Kidney epithelial cell (primary cell): ENCODE data around the gene ITPR3. TPM values are rescaled to one million over a fixed set of nuclear protein-coding genes. Genes with fewer than 3 reads are reported as not detected.

Experiments used
- DNase-seq: peaks from one replicate; pipeline ENCODE4 v3.0.0-alpha.2; 2010; ENCODE audit warnings: low read depth
- H3K27me3 ChIP-seq: 2 replicates; pipeline ENCODE4 v1.6.0; 2011; ENCODE audit warnings: low read length; ENCODE audit not compliant: control insufficient read depth, insufficient read depth
- H3K36me3 ChIP-seq: 2 replicates; pipeline ENCODE4 v1.5.1; 2011; ENCODE audit warnings: low read length; ENCODE audit not compliant: control insufficient read depth, insufficient read depth
- H3K4me3 ChIP-seq: 2 replicates; pipeline ENCODE4 v1.5.1; 2011; ENCODE audit warnings: low read depth, mild to moderate bottlenecking, control low read depth, low read length
- total RNA-seq: library from RNA; depleted of rRNA; stranded (reverse); fragments of >200 nt; gene quantifications from 2 replicates; pipeline ENCODE4 v1.2.3, GENCODE V29; 2015
- TF ChIP-seq, protein P1 (sequence below): IDR thresholded peaks from 2 replicates; pipeline ENCODE4 v1.5.1; 2011; ENCODE audit warnings: mild to moderate bottlenecking, moderate library complexity, low read length, control low read depth, inconsistent platforms; ENCODE audit not compliant: insufficient read depth, poor library complexity, severe bottlenecking

Gene ITPR3
- total RNA-seq, 1 donor from 2014 or later, result 147 TPM

DNA sequence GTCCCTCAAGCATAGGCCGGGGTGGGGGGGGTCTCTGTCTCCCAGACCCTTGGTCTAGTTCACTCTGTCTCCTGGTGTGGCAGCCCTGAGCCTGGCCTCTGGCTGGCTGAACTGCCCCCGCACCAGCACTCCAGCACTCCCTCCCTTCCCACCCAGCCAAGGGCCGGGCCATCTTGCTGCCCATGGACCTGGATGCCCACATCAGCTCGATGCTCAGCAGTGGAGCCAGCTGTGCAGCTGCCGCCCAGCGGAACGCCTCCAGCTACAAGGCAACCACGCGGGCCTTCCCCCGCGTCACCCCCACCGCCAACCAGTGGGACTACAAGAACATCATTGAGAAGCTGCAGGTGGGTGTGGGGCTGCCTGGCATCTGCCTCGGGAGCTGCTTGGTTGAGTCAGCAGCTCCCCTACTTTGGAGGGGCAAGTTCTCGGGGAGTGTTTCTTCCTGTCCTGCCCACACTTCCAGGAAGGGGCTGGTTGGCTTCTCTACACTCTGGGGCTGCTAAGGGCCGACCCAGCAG is 62.0 kb downstream of the ITPR3 start:
- H3K36me3 ChIP-seq, result peaks cover 5% of the 10 kb centered on the region
- TF ChIP-seq, protein P1, sequence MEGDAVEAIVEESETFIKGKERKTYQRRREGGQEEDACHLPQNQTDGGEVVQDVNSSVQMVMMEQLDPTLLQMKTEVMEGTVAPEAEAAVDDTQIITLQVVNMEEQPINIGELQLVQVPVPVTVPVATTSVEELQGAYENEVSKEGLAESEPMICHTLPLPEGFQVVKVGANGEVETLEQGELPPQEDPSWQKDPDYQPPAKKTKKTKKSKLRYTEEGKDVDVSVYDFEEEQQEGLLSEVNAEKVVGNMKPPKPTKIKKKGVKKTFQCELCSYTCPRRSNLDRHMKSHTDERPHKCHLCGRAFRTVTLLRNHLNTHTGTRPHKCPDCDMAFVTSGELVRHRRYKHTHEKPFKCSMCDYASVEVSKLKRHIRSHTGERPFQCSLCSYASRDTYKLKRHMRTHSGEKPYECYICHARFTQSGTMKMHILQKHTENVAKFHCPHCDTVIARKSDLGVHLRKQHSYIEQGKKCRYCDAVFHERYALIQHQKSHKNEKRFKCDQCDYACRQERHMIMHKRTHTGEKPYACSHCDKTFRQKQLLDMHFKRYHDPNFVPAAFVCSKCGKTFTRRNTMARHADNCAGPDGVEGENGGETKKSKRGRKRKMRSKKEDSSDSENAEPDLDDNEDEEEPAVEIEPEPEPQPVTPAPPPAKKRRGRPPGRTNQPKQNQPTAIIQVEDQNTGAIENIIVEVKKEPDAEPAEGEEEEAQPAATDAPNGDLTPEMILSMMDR, result no peak
- no peak for DNase-seq

DNA sequence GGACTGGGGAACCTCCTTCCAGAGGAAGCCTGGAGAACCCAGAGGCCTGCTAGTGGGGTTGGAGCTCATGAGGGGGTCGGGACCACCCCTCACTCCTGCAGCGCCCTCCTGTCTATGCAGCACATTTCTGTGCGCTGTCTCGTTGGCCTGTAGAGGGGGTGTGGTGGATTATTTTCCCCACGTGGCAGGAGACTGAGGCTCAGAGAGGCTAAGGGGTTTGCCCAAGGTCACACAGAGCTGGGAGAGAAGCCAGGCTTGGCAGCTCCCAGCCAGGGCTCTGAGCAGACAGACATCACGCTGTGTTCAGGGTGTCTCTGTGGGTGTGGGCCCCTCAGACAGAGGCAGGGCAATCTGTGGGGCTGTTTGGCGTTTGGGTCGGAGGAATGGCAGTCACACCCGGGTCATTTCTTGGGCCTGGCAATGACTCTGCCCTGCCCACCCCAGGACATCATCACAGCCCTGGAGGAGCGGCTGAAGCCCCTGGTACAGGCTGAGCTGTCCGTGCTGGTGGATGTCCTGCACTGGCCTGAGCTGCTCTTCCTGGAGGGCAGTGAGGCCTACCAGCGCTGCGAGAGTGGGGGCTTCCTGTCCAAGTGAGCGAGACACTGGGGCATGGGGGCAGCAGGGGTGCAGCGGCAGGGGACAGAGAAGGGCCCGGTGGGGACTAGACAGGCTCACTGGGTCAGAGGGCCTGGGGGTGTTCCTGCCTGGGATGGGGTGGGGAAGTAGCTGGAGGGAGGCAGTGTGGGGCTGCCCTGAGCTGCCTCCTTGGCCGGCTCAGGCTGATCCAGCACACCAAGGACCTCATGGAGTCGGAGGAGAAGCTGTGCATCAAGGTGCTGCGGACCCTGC is 62.7 kb downstream of the ITPR3 start:
- TF ChIP-seq, protein P1, result no peak
- no peak for DNase-seq
- no peak overlapping the region for H3K4me3 ChIP-seq
- H3K36me3 ChIP-seq, result peaks cover 5% of the 10 kb centered on the region
- no peaks in the 10 kb centered on the region for H3K27me3 ChIP-seq

More for the DNA sequence above, 62.0 kb downstream of the ITPR3 start:
- Histone ChIP-seq H3K27me3 (no peaks in the 10 kb centered on the region), H3K4me3 (no peak overlapping the region)

DNA sequence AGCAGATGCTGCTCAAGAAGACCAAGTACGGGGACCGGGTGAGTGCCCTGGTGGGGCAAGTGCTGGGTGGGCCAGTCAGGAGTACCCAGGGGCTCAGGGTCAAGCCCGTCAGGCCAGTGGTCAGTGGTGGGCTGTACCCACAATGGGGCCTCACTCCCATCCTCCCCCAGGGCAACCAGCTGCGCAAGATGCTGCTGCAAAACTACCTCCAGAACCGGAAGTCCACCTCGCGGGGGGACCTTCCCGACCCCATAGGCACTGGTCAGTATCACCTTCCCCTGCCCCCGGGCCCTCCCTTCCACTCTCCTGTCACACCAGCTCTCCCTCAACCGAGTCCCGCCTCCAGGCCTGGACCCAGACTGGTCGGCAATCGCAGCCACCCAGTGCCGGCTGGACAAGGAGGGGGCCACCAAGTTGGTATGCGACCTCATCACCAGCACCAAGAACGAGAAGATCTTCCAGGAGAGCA is 63.3 kb downstream of the ITPR3 start:
- Histone ChIP-seq H3K27me3 (no peaks in the 10 kb centered on the region), H3K4me3 (no peak overlapping the region), H3K36me3 (peaks cover 6% of the 10 kb centered on the region)
- DNase-seq, result no peak
- TF ChIP-seq, protein P1, result no peak

GRCh38 chr6:33684983-33685382 is 63.9 kb downstream of the ITPR3 start:
- H3K27me3 ChIP-seq, result no peaks in the 10 kb centered on the region
- TF ChIP-seq, protein P1, result no peak
- no peak overlapping the region for H3K4me3 ChIP-seq
- peaks cover 6% of the 10 kb centered on the region for H3K36me3 ChIP-seq
- DNase-seq, result no peak

DNA sequence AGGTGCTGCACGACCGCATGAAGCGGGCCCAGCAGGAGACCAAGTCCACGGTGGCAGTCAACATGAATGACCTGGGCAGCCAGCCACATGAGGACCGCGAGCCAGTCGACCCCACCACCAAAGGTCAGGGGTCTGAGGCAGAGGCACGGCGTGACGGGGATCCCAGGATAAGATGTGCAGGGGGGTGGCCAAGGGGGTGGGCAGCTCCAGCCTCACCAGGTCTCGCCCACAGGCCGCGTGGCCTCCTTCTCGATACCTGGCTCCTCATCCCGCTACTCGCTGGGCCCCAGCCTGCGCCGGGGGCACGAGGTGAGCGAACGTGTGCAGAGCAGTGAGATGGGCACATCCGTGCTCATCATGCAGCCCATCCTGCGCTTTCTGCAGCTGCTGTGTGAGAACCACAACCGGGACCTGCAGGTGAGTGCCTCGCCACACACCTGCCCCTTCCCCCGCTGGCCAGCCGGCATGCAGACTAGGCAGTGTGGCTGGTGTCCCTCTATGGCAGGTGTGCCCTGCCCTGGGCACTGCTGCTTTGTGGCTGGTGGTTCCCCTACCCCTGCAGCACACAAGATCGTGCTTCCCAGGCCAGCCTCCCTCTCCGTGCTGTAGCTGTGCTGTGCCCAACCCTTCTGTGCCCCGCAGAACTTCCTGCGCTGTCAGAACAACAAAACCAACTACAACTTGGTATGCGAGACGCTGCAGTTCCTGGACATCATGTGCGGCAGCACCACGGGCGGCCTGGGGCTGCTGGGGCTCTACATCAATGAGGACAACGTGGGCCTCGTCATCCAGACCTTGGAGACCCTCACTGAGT is 64.5 kb downstream of the ITPR3 start:
- DNase-seq, result no peak
- TF ChIP-seq, protein P1, result no peak
- no peak overlapping the region for H3K4me3 ChIP-seq
- no peaks in the 10 kb centered on the region for H3K27me3 ChIP-seq
- peaks cover 8% of the 10 kb centered on the region for H3K36me3 ChIP-seq
